H1 (cell line): ENCODE measurements around the gene NPTX1. TPM values are rescaled to one million over a fixed set of nuclear protein-coding genes. Genes with fewer than 3 reads are reported as not detected.
A peak's percentile ranks its signal among the peaks of the same experiment; 100 is the strongest.

Experiments
- CTCF ChIA-PET: fragments of 300-600 bp; sonication (Branson Sonifier 250); formaldehyde crosslinking; loops from one replicate; lab custom pipeline; 2021; ENCODE audit not compliant: partially characterized antibody; lab: Charles Lee
- POLR2A ChIA-PET: fragments of 300-600 bp; sonication (Branson Sonifier 250); formaldehyde crosslinking; loops from one replicate; lab custom pipeline; 2021; ENCODE audit warnings: inconsistent platforms; ENCODE audit not compliant: partially characterized antibody; lab: Charles Lee
- DNase-seq, 2 experiments: peaks; one replicate each; pipeline versions ENCODE4 v3.0.0 to v3.0.0-alpha.2; 2010 to 2022; ENCODE audit warnings: low spot score in 2 of 2, low read depth in 1 of 2, mixed read lengths in 1 of 2
- FAIRE-seq: peaks from 2 replicates; lab custom pipeline; 2011; peaks lifted over from hg19 to GRCh38; lab: Jason Lieb, UNC
- H2AFZ ChIP-seq: 2 replicates; pipeline ENCODE4 v1.8.1; 2012; ENCODE audit warnings: low read length, inconsistent platforms
- H2AK5ac ChIP-seq: 2 replicates; pipeline ENCODE4 v1.6.1; 2013; ENCODE audit warnings: low read depth, low read length
- H2BK120ac ChIP-seq: replicated peaks from 2 replicates; pipeline ENCODE3; 2013; ENCODE audit warnings: low read depth, low read length, inconsistent platforms
- H2BK12ac ChIP-seq: 2 replicates; pipeline ENCODE4 v1.6.1; 2013; ENCODE audit warnings: low read depth, low read length
- H2BK15ac ChIP-seq: 2 replicates; pipeline ENCODE4 v1.6.1; 2013; ENCODE audit warnings: low read length
- H2BK20ac ChIP-seq: 2 replicates; pipeline ENCODE4 v1.6.1; 2013; ENCODE audit warnings: low read length
- H2BK5ac ChIP-seq: 2 replicates; pipeline ENCODE4 v1.6.1; 2013; ENCODE audit warnings: low read depth, low read length
- H3K14ac ChIP-seq: 2 replicates; pipeline ENCODE4 v1.6.1; 2013; ENCODE audit warnings: inconsistent platforms; ENCODE audit not compliant: insufficient read length
- H3K18ac ChIP-seq: 2 replicates; pipeline ENCODE4 v1.6.1; 2013; ENCODE audit warnings: low read length; ENCODE audit errors: extremely low read depth
- H3K23ac ChIP-seq: 2 replicates; pipeline ENCODE4 v1.6.1; 2013; ENCODE audit warnings: inconsistent platforms; ENCODE audit not compliant: insufficient read length
- H3K23me2 ChIP-seq: 2 replicates; pipeline ENCODE4 v1.6.1; 2013; ENCODE audit warnings: low read depth, low read length
- H3K27ac ChIP-seq: 2 replicates; pipeline ENCODE4 v1.6.1; 2011; ENCODE audit warnings: low read depth, low read length, inconsistent platforms
- H3K27me3 ChIP-seq, 4 experiments: replicated peaks in 1 of 4; 1 replicate in 1 of 4; 2 replicates in 3 of 4; pipeline versions ENCODE4 v1.6.1 to v1.8.1; 2011 to 2013; ENCODE audit warnings: low read length in 3 of 4, mild to moderate bottlenecking in 3 of 4, inconsistent platforms in 2 of 4, mixed read lengths in 2 of 4, moderate library complexity in 1 of 4; ENCODE audit not compliant: control insufficient read depth in 3 of 4, insufficient read depth in 3 of 4; ENCODE audit errors: extremely low read depth in 1 of 4
- H3K36me3 ChIP-seq, 4 experiments: 2 replicates each; pipeline versions ENCODE4 v1.6.1 to v1.8.1; 2011 to 2013; ENCODE audit warnings: mild to moderate bottlenecking in 4 of 4, low read length in 3 of 4, moderate library complexity in 2 of 4, control low read depth in 1 of 4, inconsistent platforms in 1 of 4; ENCODE audit not compliant: insufficient read depth in 4 of 4, control insufficient read depth in 2 of 4
- H3K4ac ChIP-seq: replicated peaks from 2 replicates; pipeline ENCODE3; 2013; ENCODE audit warnings: low read length, low read depth, mixed read lengths, inconsistent platforms; ENCODE audit not compliant: insufficient read length
- H3K4me1 ChIP-seq, 4 experiments: replicated peaks in 1 of 4; 1 replicate in 1 of 4; 2 replicates in 3 of 4; pipeline versions ENCODE4 v1.6.1 to v1.8.1; 2011 to 2013; ENCODE audit warnings: low read length in 3 of 4, inconsistent platforms in 2 of 4, mixed read lengths in 1 of 4; ENCODE audit not compliant: insufficient read depth in 4 of 4, control insufficient read depth in 3 of 4
- H3K4me2 ChIP-seq, 2 experiments: 2 replicates each; pipeline versions ENCODE4 v1.6.1 to v1.8.1; 2011 to 2013; ENCODE audit warnings: low read depth in 2 of 2, low read length in 2 of 2, control low read depth in 1 of 2, inconsistent platforms in 1 of 2, mild to moderate bottlenecking in 1 of 2; ENCODE audit not compliant: insufficient read depth in 1 of 2
- H3K4me3 ChIP-seq, 4 experiments: fragments of 200-600, 300-600 bp in 1 of 4; sonication (generic), shearing (Covaris generic), sonication (Bioruptor Twin) in 1 of 4; 2 replicates each; pipeline versions ENCODE4 v1.5.1 to v1.8.1; 2011 to 2016; ENCODE audit warnings: low read length in 4 of 4, low read depth in 3 of 4, control low read depth in 2 of 4, inconsistent platforms in 2 of 4, mild to moderate bottlenecking in 2 of 4, mixed read lengths in 1 of 4, moderate library complexity in 1 of 4; ENCODE audit not compliant: insufficient read depth in 2 of 4; ENCODE audit errors: extremely low read depth in 1 of 4
- H3K56ac ChIP-seq: replicated peaks from 2 replicates; pipeline ENCODE3; 2013; ENCODE audit warnings: low read depth, mild to moderate bottlenecking, mixed read lengths, low read length, inconsistent platforms; ENCODE audit not compliant: insufficient read length
- H3K79me1 ChIP-seq: 2 replicates; pipeline ENCODE4 v1.6.1; 2013; ENCODE audit warnings: low read depth, low read length, control low read depth
- H3K79me2 ChIP-seq, 2 experiments: 2 replicates each; pipeline versions ENCODE4 v1.6.1 to v1.8.1; 2012 to 2013; ENCODE audit warnings: low read length in 2 of 2, mild to moderate bottlenecking in 2 of 2, inconsistent platforms in 1 of 2; ENCODE audit not compliant: insufficient read depth in 2 of 2, control insufficient read depth in 1 of 2
- H3K9ac ChIP-seq, 4 experiments: replicated peaks in 1 of 4; 1 replicate in 1 of 4; 2 replicates in 3 of 4; pipeline versions ENCODE4 v1.6.1 to v1.8.1; 2011 to 2013; ENCODE audit warnings: low read depth in 3 of 4, low read length in 3 of 4, control low read depth in 2 of 4, mild to moderate bottlenecking in 2 of 4, moderate library complexity in 2 of 4, inconsistent platforms in 1 of 4; ENCODE audit errors: extremely low read depth in 1 of 4
- H3K9me3 ChIP-seq, 2 experiments: 2 replicates each; pipeline versions ENCODE4 v1.6.1 to v1.8.1; 2012 to 2013; ENCODE audit warnings: mild to moderate bottlenecking in 2 of 2, moderate library complexity in 2 of 2, control low read depth in 1 of 2, inconsistent platforms in 1 of 2, low read depth in 1 of 2, low read length in 1 of 2, mixed read lengths in 1 of 2; ENCODE audit not compliant: insufficient read depth in 2 of 2
- H4K20me1 ChIP-seq, 2 experiments: replicated peaks in 1 of 2; 2 replicates each; pipeline versions ENCODE3 to v1.8.1; 2011 to 2013; ENCODE audit warnings: inconsistent platforms in 2 of 2, low read length in 2 of 2, mild to moderate bottlenecking in 1 of 2; ENCODE audit not compliant: insufficient read depth in 2 of 2, control insufficient read depth in 1 of 2
- H4K5ac ChIP-seq: 2 replicates; pipeline ENCODE4 v1.6.1; 2013; ENCODE audit warnings: low read length, low read depth, mixed read lengths, inconsistent platforms; ENCODE audit not compliant: insufficient read length
- H4K8ac ChIP-seq: 2 replicates; pipeline ENCODE4 v1.8.0; 2013; ENCODE audit warnings: mild to moderate bottlenecking, moderate library complexity, low read length, inconsistent platforms; ENCODE audit not compliant: insufficient read depth; ENCODE audit errors: extremely low read depth
- H4K91ac ChIP-seq: replicated peaks from 2 replicates; pipeline ENCODE3; 2013; ENCODE audit warnings: low read length, mixed read lengths, inconsistent platforms; ENCODE audit not compliant: insufficient read length
- ATF3 ChIP-seq: IDR thresholded peaks from 2 replicates; pipeline ENCODE4 v1.6.1; 2011; ENCODE audit warnings: low read depth, mild to moderate bottlenecking, low read length; ENCODE audit not compliant: insufficient read depth
- CREB1 ChIP-seq: IDR thresholded peaks from 2 replicates; pipeline ENCODE4 v1.6.1; 2012; ENCODE audit warnings: inconsistent platforms
- EZH2 ChIP-seq: fragments of 200-600 bp; sonication (generic); IDR thresholded peaks from 2 replicates; pipeline ENCODE4 v1.7.1; 2012; ENCODE audit warnings: low read depth, mild to moderate bottlenecking, moderate library complexity, low read length, inconsistent platforms; ENCODE audit not compliant: severe bottlenecking
- RAD21 ChIP-seq, 2 experiments: IDR thresholded peaks in 1 of 2; conservative IDR thresholded peaks in 1 of 2; 2 replicates each; pipeline ENCODE4 v1.6.1; 2011; ENCODE audit warnings: low read depth in 2 of 2, low read length in 2 of 2, improper control_type of control experiment in 1 of 2, inconsistent platforms in 1 of 2, mild to moderate bottlenecking in 1 of 2, moderate library complexity in 1 of 2
- WGBS, 2 experiments: shearing (Covaris generic) in 1 of 2; methylation state at CpG; one replicate each; pipeline versions ENCODE4 v1.1.6 to v1.1.7; 2013 to 2015; ENCODE audit warnings: low lambda C conversion rate in 2 of 2, mixed read lengths in 2 of 2, inconsistent platforms in 1 of 2, low coverage in 1 of 2, missing lambda C conversion rate in 1 of 2; ENCODE audit not compliant: insufficient replicate concordance in 2 of 2, insufficient coverage in 1 of 2, insufficient read length in 1 of 2; ENCODE audit errors: extremely low coverage in 1 of 2, missing lambda C conversion rate in 1 of 2; 5-methylcytosine and 5-hydroxymethylcytosine counted together
- polyA plus RNA-seq, 7 experiments: library from polyadenylated mRNA; depleted of rRNA in 3 of 7; stranded (reverse) in 5 of 7; unstranded in 2 of 7; fragments of >200 nt in 5 of 7; fragments of 200-250 nt in 2 of 7; gene quantifications; 1 replicate in 5 of 7; 2 replicates in 1 of 7; 4 replicates in 1 of 7; pipeline versions ENCODE4 v1.2.1 to v1.2.3, GENCODE V29; 2011 to 2013; ENCODE audit warnings: missing spikeins in 2 of 7, mixed read lengths in 2 of 7
- total RNA-seq: library from RNA; stranded (reverse); fragmentation: NEBNext Ultra II Directional; extraction: Animal tissue kit (Norgen Biotek cat#: 25700); gene quantifications from 2 replicates; pipeline ENCODE4 v1.2.1, GENCODE V29; 2021

The NPTX1 gene
- total and polyA plus RNA-seq, 2 of the 8 experiments (the other 6 are each of a cell fraction or from before 2014, with no cell fraction given): 12.0 to 17.9 TPM

- H2BK5ac ChIP-seq: no peak overlapping the region
- H4K5ac ChIP-seq: no peak overlapping the region
- no peaks in the 10 kb centered on the region for H3K79me1 ChIP-seq
- peaks cover 0 to 7% (median 0%) of the 10 kb centered on the region in 4 experiments; a peak in 3 of 7 replicates for H3K27me3 ChIP-seq
- no peak overlapping the region for H3K9ac ChIP-seq
- H3K79me2 ChIP-seq: no peaks in the 10 kb centered on the region
- H3K4me2 ChIP-seq: no peak overlapping the region
- WGBS, 2 experiments: 67% methylated on average over 2 of the region's 6 CpGs; no CpG with 5 or more reads in 1 of the 2 experiments
- H3K4me1 ChIP-seq: peaks cover 3 to 11% (median 8%) of the 10 kb centered on the region in 4 experiments; a peak in 6 of 7 replicates
- H3K18ac ChIP-seq: no peak overlapping the region
- DNase-seq (no peak), FAIRE-seq (no peak)
- H2BK12ac ChIP-seq: no peak overlapping the region
- POLR2A ChIA-PET: interaction anchor here (0.9 to 5.8 kb wide), 3 partner anchors 9 to 57 kb away, joined by 3 to 35 read pairs (median 3); no protein-coding TSS in a partner anchor
- no peak overlapping the region for H3K4ac ChIP-seq
- H3K23ac ChIP-seq: no peak overlapping the region
- H4K8ac ChIP-seq: peak overlapping the region; percentile 42; the same call in 1 of the 2 replicates
- no peak overlapping the region for H2BK15ac ChIP-seq
- H3K23me2 ChIP-seq: no peaks in the 10 kb centered on the region
- no peak overlapping the region for H3K56ac ChIP-seq
- H2BK120ac ChIP-seq: no peak overlapping the region
- no peaks in the 10 kb centered on the region for H3K36me3 ChIP-seq
- H2BK20ac ChIP-seq: no peak overlapping the region
- no peak overlapping the region for H3K4me3 ChIP-seq
- CTCF ChIA-PET: interaction anchor here (1.0 kb wide), 1 partner anchor 657 kb away, joined by 3 read pairs; no protein-coding TSS in a partner anchor
- no peak overlapping the region for H2AK5ac ChIP-seq
- no peaks in the 10 kb centered on the region for H3K9me3 ChIP-seq
- H4K91ac ChIP-seq: no peak overlapping the region
- no peak overlapping the region for H2AFZ ChIP-seq
- no peaks in the 10 kb centered on the region for H4K20me1 ChIP-seq
- H3K27ac ChIP-seq: no peak overlapping the region
- no peak overlapping the region for H3K14ac ChIP-seq
- TF ChIP-seq CREB1 (no peak), EZH2 (no peak), RAD21 (IDR thresholded peaks at IDR 0.05 in 1 of 2, conservative IDR thresholded peaks at IDR 0.05 in 1 of 2; ENCODE audit: low read depth in 2 of 2, low read length in 2 of 2) (no peak), ATF3 (no peak)
These were observed 31.8 kb downstream of the NPTX1 start for GRCh38 chr17:80444644-80444979.
